ENCODE measurements around the gene TTF1. TPM values are rescaled to one million over a fixed set of nuclear protein-coding genes. Genes with fewer than 3 reads are reported as not detected.

Gene TTF1
- polyA plus RNA-seq, 1 of the 3 experiments (the other 2 are of a cell fraction): 11.9 TPM

- Histone ChIP-seq H3K4me2 (no peak overlapping the region), H2AFZ (ENCODE audit: low read depth) (no peak overlapping the region), H3K9me3 (no peaks in the 10 kb centered on the region), H4K20me1 (ENCODE audit: insufficient read depth) (peaks cover 6% of the 10 kb centered on the region; the same call in 1 of the 2 replicates), H3K27ac (ENCODE audit: low read depth in 2 of 2, low read length in 1 of 2) (no peak overlapping the region), H3F3A (replicated peaks; ENCODE audit: insufficient read depth) (peaks cover 3% of the 10 kb centered on the region), H3K36me3 (replicated peaks in 1 of 2; ENCODE audit: control insufficient read depth in 1 of 2, insufficient read depth in 2 of 2, low read length in 1 of 2) (peaks cover 17 to 21% of the 10 kb centered on the region in 2 experiments), H3K9ac (no peak overlapping the region), H3K9me2 (no peaks in the 10 kb centered on the region), H3K27me3 (ENCODE audit: insufficient read depth) (no peaks in the 10 kb centered on the region), H3K4me1 (ENCODE audit: control insufficient read depth in 1 of 2, insufficient read depth in 2 of 2, low read depth in 1 of 2, low read length in 1 of 2) (peaks cover 8 to 12% of the 10 kb centered on the region in 2 experiments), H3K4me3 (ENCODE audit: low read depth in 2 of 2, low read length in 1 of 2) (no peak overlapping the region), H3K79me2 (ENCODE audit: insufficient read depth) (peaks cover 34% of the 10 kb centered on the region)
- POLR2A ChIA-PET: interaction anchor here (2.6 kb wide), 1 partner anchor 16 kb away, joined by 13 read pairs; no protein-coding TSS in a partner anchor
- 98% methylated on average over 26 of the region's 26 CpGs for WGBS (ENCODE audit: low lambda C conversion rate)
- CTCF ChIA-PET: interaction anchor here (0.6 kb wide), 1 partner anchor 616 kb away, joined by 3 read pairs; no protein-coding TSS in a partner anchor
- DNase-seq: no peak
- TF ChIP-seq EZH2phosphoT487 (IDR thresholded peaks at IDR 0.05; ENCODE audit: borderline replicate concordance, low read depth) (no peak), IRF3 (IDR thresholded peaks at IDR 0.05; ENCODE audit: low read depth, low read length) (no peak), TCF12 (IDR thresholded peaks at IDR 0.05) (no peak)
Measured at GRCh38 chr9:132356324-132356924, 50.2 kb downstream of the TTF1 start.

GRCh38 chr9:132354637-132355355 is 51.8 kb downstream of the TTF1 start, which contains the start of gene SETX:
TSS of gene SETX (minus strand) at chr9:132354986. CDS start at chr9:132349428, 5,558 bp downstream.
- Histone ChIP-seq H2AFZ (ENCODE audit: low read depth) (peak within 1 kb of the TSS; percentile 100), H3K27me3 (ENCODE audit: insufficient read depth) (no peaks in the 10 kb centered on the region), H3K4me3 (ENCODE audit: low read depth in 2 of 2, low read length in 1 of 2) (peak within 1 kb of the TSS; percentile 77 to 92), H3K27ac (ENCODE audit: low read depth in 2 of 2, low read length in 1 of 2) (peak within 1 kb of the TSS; percentile 88 to 90), H3K9ac (peak within 1 kb of the TSS; percentile 97), H3K4me1 (ENCODE audit: control insufficient read depth in 1 of 2, insufficient read depth in 2 of 2, low read depth in 1 of 2, low read length in 1 of 2) (peaks cover 12 to 17% of the 10 kb centered on the region in 2 experiments), H3K9me2 (no peaks in the 10 kb centered on the region), H3K4me2 (peak within 1 kb of the TSS; percentile 87), H3K36me3 (replicated peaks in 1 of 2; ENCODE audit: control insufficient read depth in 1 of 2, insufficient read depth in 2 of 2, low read length in 1 of 2) (peaks cover 30 to 37% of the 10 kb centered on the region in 2 experiments), H3K9me3 (no peaks in the 10 kb centered on the region), H3K79me2 (ENCODE audit: insufficient read depth) (peaks cover 47% of the 10 kb centered on the region), H4K20me1 (ENCODE audit: insufficient read depth) (peaks cover 6% of the 10 kb centered on the region; the same call in 1 of the 2 replicates), H3F3A (replicated peaks; ENCODE audit: insufficient read depth) (peaks cover 3% of the 10 kb centered on the region)
- peak; percentile 99 for DNase-seq
- ChIA-PET CTCF (interaction anchor here (0.9 to 1.0 kb wide), 2 partner anchors 60 to 220 kb away, joined by 3 read pairs; no protein-coding TSS in a partner anchor), POLR2A (interaction anchor here (0.5 to 2.6 kb wide), 7 partner anchors 8 to 315 kb away, joined by 3 to 13 read pairs (median 3); partner anchors contain the start of genes DDX31 and GTF3C4)
- WGBS (ENCODE audit: low lambda C conversion rate): under 1% methylated on average over 40 of the region's 82 CpGs
- TF ChIP-seq GABPA (IDR thresholded peaks at IDR 0.05; ENCODE audit: low read depth): peak; percentile 78
- 0 out of 2 replicates have a peak, but pooled peaks have one; percentile 23 for TF ChIP-seq RCOR1 (IDR thresholded peaks at IDR 0.05; ENCODE audit: low read length)
- no peak for TF ChIP-seq USF1 (IDR thresholded peaks at IDR 0.05; ENCODE audit: borderline replicate concordance, low read depth)
- TF ChIP-seq YY1 (IDR thresholded peaks at IDR 0.05; ENCODE audit: low read depth): peak; percentile 58
- no peak for TF ChIP-seq FOSL2 (IDR thresholded peaks at IDR 0.05; ENCODE audit: borderline replicate concordance, low read depth)
- no peak for TF ChIP-seq TCF12 (IDR thresholded peaks at IDR 0.05)
- TF ChIP-seq TEAD4 (IDR thresholded peaks at IDR 0.05; ENCODE audit: borderline replicate concordance, insufficient read depth): no peak
- 0 out of 2 replicates have a peak, but pooled peaks have one; percentile 7 for TF ChIP-seq PBX3 (IDR thresholded peaks at IDR 0.05)
- TF ChIP-seq REST (IDR thresholded peaks at IDR 0.05; ENCODE audit: low read depth, low read length): 0 out of 2 replicates have a peak, but pooled peaks have one; percentile 23
- peak; percentile 61; the same call in 1 of the 2 replicates for TF ChIP-seq RFX5 (IDR thresholded peaks at IDR 0.05; ENCODE audit: low read length)
- TF ChIP-seq MAX (IDR thresholded peaks at IDR 0.05; ENCODE audit: low read depth): no peak; the same call in 1 of the 2 replicates
- TF ChIP-seq IRF3 (IDR thresholded peaks at IDR 0.05; ENCODE audit: low read depth, low read length): no peak
- TF ChIP-seq NRF1 (IDR thresholded peaks at IDR 0.05; ENCODE audit: low read depth, low read length): peak; percentile 37; the same call in 1 of the 2 replicates
- no peak for TF ChIP-seq GATA2 (CRISPR knock-in tag; IDR thresholded peaks at IDR 0.05)

Data from SK-N-SH (cell line).